HG03060 (cell line): Measurements from ENCODE around the gene PLA2G2E.
"Not testable (repeated sequence)": the region's sequence is repeated elsewhere in the genome, so short reads cannot be mapped to it uniquely, and the experiment has no call there.

ENCODE experiments used
- ATAC-seq: cut with Tn5 transposase; IDR thresholded peaks from one replicate; pipeline ENCODE4 v1.9.1; 2021; ENCODE audit warnings: low read depth, moderate number of reproducible peaks; ENCODE audit not compliant: unreplicated experiment

PLA2G2E gene

GRCh38 chr1:19888112-19888511 lies 35.3 kb downstream of the PLA2G2E start:
- no peak for ATAC-seq

DNA sequence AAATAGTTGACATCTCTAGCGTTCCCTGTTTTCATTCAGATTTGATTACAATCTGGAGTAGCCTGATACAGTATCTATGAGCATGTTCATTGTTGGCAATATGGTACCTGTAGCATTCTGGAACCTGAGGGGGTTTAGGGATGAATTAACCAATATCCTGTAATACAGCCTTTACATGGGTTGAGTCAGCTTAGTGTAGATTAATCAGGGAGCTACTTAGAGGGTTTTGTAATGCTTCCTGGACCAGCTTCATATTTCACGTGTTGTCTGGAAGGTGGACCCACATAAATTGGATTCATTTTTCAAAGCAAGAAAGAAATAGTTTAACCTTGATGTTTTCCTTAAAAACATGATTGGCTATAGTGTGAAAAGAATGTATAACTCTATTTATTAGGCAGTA lies 37.6 kb downstream of the PLA2G2E start:
- no peak for ATAC-seq

DNA sequence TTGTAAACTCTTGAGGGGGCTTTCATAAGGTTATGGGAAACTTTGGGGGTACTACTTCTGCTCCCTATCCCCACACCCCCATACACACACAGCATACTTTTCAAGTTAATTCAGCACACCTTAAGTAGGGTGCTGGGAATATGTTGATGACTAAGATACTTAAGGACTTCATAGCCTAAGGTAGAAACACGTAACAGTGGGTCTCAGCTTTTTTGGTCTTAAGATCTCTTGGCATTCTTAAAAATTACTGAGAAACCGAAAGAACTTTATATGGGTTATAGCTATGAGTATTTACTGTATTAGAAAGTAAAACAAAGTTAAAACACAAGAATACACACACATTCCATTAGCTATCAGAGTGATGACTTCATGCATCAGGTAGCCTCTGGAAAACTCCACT lies 39.1 kb downstream of the PLA2G2E start:
- no peak for ATAC-seq

- ATAC-seq, result peak; percentile 76
Measured at GRCh38 chr1:19882111-19883071, 41.0 kb downstream of the PLA2G2E start, which contains the start of gene OTUD3. TSS of gene OTUD3 (plus strand) at chr1:19882395. CDS start at chr1:19882514, 119 bp downstream.

GRCh38 chr1:19880841-19881240 lies 42.6 kb downstream of the PLA2G2E start:
- ATAC-seq, result not testable (repeated sequence)

DNA sequence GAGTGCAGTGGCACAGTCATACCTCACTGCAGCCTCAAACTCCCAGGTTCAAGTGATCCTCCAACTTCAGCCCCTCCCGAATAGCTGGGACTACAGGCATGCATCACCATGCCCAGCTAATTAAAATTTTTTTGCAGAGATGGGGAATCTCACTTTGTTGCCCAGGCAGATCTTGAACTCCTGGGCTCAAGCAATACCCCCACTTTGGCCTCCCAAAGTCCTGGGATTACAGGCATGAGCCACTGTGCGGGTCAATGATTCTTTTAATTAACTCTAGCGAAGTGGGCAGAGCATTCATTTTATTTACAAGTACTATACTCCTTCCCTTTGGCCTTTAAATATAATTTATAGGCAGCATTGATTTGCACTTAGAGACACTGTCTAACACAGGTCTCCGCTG lies 43.8 kb downstream of the PLA2G2E start:
- ATAC-seq, result no peak

DNA sequence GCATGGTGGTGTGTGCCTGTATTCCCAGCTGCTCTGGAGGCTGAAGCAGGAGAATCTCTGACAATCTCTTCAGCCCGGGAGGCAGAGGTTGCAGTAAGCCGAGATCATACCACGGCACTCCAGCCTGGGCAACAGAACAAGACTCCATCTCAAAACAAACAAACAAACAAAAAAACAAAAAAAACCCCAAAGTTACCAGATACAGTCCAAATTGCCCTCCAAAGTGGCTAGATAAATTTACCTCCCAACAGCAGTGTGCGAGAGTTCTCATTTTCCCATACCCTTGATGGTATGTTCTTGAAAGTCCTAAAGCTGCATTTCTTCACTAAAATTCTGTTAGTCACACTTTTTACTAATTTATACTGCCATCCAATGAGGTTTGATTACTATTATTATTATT lies 44.2 kb downstream of the PLA2G2E start:
- ATAC-seq, result no peak

DNA sequence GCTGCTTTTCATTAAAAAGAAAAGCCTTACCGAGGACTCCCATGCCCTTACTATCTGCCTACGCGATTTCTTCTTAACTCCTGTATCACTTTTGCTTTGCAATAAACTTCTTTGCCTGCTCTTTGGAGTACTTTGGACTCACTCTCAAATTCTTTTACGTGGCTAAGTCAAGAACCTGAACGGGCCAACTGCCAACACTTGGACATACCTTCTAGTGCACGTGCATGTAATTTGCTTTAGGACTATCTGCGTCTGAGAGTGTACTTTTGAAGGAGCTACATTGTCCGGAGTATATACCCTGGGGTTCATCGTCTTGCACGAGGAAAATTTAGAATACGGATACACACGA lies 44.8 kb downstream of the PLA2G2E start:
- no peak for ATAC-seq

- ATAC-seq, result no peak
Measured at GRCh38 chr1:19877821-19878636, 45.4 kb downstream of the PLA2G2E start.

DNA sequence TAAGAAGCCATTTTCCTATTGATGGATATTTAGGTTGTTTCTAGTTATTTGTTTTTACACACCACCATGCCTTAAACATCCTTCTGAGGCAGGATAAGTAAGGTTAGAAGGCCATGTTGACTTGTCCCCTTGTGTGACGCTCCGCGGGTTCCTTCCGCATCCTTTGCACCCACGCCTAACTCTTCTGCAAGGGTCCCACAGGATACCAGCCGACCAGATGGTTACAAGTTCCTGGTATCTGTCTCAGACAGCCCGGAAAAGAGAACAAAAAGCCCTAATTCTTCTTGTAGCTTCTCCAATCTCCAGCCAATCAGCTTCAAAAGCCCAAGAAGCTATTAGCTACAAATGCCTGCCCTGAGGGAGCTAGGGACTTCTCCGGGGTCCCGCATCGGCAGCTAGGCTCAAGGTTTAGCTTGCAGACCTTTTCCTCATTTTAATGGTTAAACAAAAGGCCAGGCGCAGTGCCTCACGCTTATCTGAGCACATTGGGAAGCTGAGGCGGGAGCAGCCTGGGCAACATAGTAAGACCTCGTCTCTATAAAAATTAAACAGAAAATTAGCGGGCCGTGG lies 46.2 kb downstream of the PLA2G2E start:
- no peak for ATAC-seq

- ATAC-seq, result no peak
Measured at GRCh38 chr1:19872190-19872589, 51.2 kb downstream of the PLA2G2E start.
